Colonic mucosa (tissue), 4 donors: ENCODE measurements around the gene SOWAHA. TPM values are rescaled to one million over a fixed set of nuclear protein-coding genes. Genes with fewer than 3 reads are reported as not detected.

Experiments
- DNase-seq: peaks from one replicate; pipeline ENCODE4 v3.0.0-alpha.2; 2020
- H3K27ac ChIP-seq: fragments of 200-600 bp; one replicate; pipeline ENCODE4 v1.8.0; 2021
- H3K27me3 ChIP-seq: fragments of 200-600 bp; one replicate; pipeline ENCODE4 v1.8.0; 2021
- H3K36me3 ChIP-seq: fragments of 200-600 bp; one replicate; pipeline ENCODE4 v1.8.0; 2021
- H3K4me1 ChIP-seq: fragments of 200-600 bp; one replicate; pipeline ENCODE4 v1.8.0; 2021; ENCODE audit warnings: mild to moderate bottlenecking
- H3K4me3 ChIP-seq: fragments of 200-600 bp; one replicate; pipeline ENCODE4 v1.8.0; 2021
- H3K9ac ChIP-seq, 2 donors: one replicate each; pipeline ENCODE4 v1.7.0; 2013; ENCODE audit warnings: control low read depth in 2 of 2, low read depth in 2 of 2, low read length in 2 of 2
- H3K9me3 ChIP-seq: fragments of 200-600 bp; one replicate; pipeline ENCODE4 v1.8.0; 2021
- CTCF ChIP-seq: fragments of 200-600 bp; IDR thresholded peaks from one replicate; pipeline ENCODE4 v1.8.0; 2022; ENCODE audit warnings: antibody characterized with exemption, mild to moderate bottlenecking
- intact Hi-C: fragments of 100-400 bp; cut with DNase I; formaldehyde crosslinking; loops from one replicate; pipeline ENCODE4 v1.14.1; 2022
- total RNA-seq, 2 donors: library from RNA; stranded (reverse); fragmentation: NEBNext Ultra II Directional in 1 of 2; extraction: Animal tissue kit (Norgen Biotek cat#: 25700) in 1 of 2; gene quantifications; one replicate each; pipeline ENCODE4 v1.2.1, GENCODE V29; 2021
- donor health status: healthy.
- donor health status: DM: no; HTN: no; CAD: no.
- donor health status: DM: no; HTN: no; CAD: no.

The SOWAHA gene
- total RNA-seq, 2 donors from 2014 or later: 12.4 to 30.7 TPM

- Histone ChIP-seq H3K4me3 (no peak overlapping the region), H3K36me3 (no peaks in the 10 kb centered on the region), H3K4me1 (no peaks in the 10 kb centered on the region), H3K9me3 (no peaks in the 10 kb centered on the region), H3K27me3 (no peaks in the 10 kb centered on the region), H3K27ac (no peak overlapping the region), H3K9ac (no peak overlapping the region)
- no peak for TF ChIP-seq CTCF
- intact Hi-C loops: no loop called here
- no peak for DNase-seq
These were observed 27.2 kb upstream of the SOWAHA start for GRCh38 chr5:132785864-132786263.

- intact Hi-C loops: no loop called here
- Histone ChIP-seq H3K9me3 (no peaks in the 10 kb centered on the region), H3K4me1 (no peaks in the 10 kb centered on the region), H3K27me3 (no peaks in the 10 kb centered on the region), H3K36me3 (no peaks in the 10 kb centered on the region), H3K4me3 (no peak overlapping the region), H3K27ac (no peak overlapping the region), H3K9ac (no peak overlapping the region)
- DNase-seq: no peak
- TF ChIP-seq CTCF: no peak
These were observed 26.0 kb upstream of the SOWAHA start for GRCh38 chr5:132787076-132787475.

GRCh38 chr5:132788508-132788907 is 24.6 kb upstream of the SOWAHA start:
- Histone ChIP-seq H3K27me3 (no peaks in the 10 kb centered on the region), H3K27ac (no peak overlapping the region), H3K36me3 (no peaks in the 10 kb centered on the region), H3K9me3 (no peaks in the 10 kb centered on the region), H3K4me3 (no peak overlapping the region), H3K4me1 (no peaks in the 10 kb centered on the region), H3K9ac (no peak overlapping the region)
- intact Hi-C loops: no loop called here
- DNase-seq: no peak
- TF ChIP-seq CTCF: no peak

- no peak for DNase-seq
- Histone ChIP-seq H3K27me3 (no peaks in the 10 kb centered on the region), H3K9ac (no peak overlapping the region), H3K36me3 (no peaks in the 10 kb centered on the region), H3K9me3 (no peaks in the 10 kb centered on the region), H3K27ac (no peak overlapping the region), H3K4me1 (no peaks in the 10 kb centered on the region), H3K4me3 (no peak overlapping the region)
- intact Hi-C loops: no loop called here
- TF ChIP-seq CTCF: no peak
These were observed 23.9 kb upstream of the SOWAHA start for GRCh38 chr5:132788990-132789886.

- H3K27ac ChIP-seq: no peak overlapping the region
- H3K4me3 ChIP-seq: no peak overlapping the region
- no peak for DNase-seq
- no peaks in the 10 kb centered on the region for H3K4me1 ChIP-seq
- H3K9me3 ChIP-seq: no peaks in the 10 kb centered on the region
- no peak for TF ChIP-seq CTCF
- no peaks in the 10 kb centered on the region for H3K36me3 ChIP-seq
- no peaks in the 10 kb centered on the region for H3K27me3 ChIP-seq
- H3K9ac ChIP-seq: no peak overlapping the region
- intact Hi-C loops: no loop called here
These were observed 22.8 kb upstream of the SOWAHA start for GRCh38 chr5:132790201-132790865.
